Stimulated activated CD4-positive, alpha-beta T cell treated with anti-CD3 and anti-CD28 coated beads, Interleukin-1b, Interleukin-23, amount 100 ng/mL, for 4 hours (primary cell): Measurements from ENCODE around the gene SULT1B1.

Source experiments
- DNase-seq, 2 donors: peaks; one replicate each; pipeline ENCODE4 v3.0.0-alpha.2; 2020; ENCODE audit warnings: low read depth in 2 of 2

SULT1B1 gene

DNA sequence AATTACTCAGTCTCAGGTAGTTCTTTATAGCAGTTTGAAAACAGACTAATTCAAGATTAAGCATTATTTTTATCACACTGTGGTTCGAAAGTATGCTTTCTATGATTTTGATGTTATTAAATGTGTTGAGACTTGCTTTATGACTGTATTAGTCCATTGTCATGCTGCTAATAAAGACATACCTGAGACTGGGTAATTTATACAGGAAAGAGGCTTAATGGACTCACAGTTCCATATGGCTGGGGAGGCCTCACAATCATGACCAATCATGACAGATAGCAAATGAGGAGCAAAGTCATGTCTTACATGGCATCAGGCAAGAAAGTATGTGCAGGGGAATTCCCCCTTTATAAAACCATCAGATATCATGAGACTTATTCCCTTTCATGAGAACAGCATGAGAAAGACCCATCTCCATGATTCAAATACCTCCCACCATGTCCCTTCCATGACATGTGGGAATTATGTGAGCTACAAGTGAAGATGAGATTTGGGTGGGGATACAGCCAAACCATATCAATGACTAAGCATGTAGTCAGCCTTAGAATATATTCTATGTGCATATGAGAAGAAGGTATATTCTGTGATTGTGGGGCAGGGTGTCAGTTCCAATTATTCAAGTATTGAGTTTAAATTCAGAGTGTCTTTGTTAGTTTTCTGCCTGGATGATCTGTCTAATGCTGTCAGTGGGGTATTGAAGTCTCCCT lies 62.7 kb downstream of the SULT1B1 start:
- no peak for DNase-seq

- DNase-seq = no peak
These were observed 70.8 kb downstream of the SULT1B1 start for GRCh38 chr4:69689599-69689998.

DNA sequence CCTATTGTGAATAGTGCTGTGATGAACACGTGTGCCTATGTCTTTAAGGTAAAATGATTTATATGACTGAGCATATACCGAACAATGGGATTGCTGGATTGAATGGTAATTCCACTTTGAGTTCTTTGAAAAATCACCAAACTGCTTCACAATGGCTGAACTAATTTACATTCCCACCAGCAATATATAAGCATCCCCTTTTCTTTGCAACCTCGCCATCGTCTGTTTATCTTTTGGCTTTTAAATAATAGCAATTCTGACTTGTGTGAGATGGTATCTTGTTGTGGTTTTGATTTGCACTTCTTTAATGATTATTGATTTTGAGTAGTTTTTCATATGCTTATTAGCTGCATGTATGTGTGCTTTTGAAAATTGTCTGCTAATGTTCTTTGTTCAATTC lies 75.6 kb downstream of the SULT1B1 start:
- DNase-seq = no peak
